MCF 10A (cell line): ENCODE data around the gene COL20A1. TPM values are rescaled to one million over a fixed set of nuclear protein-coding genes. Genes with fewer than 3 reads are reported as not detected.

Source experiments
- BruUV-seq: library from RNA; stranded (reverse); fragments of 400-500 nt; replicated peaks from 2 replicates; lab custom pipeline; 2021; lab: Mats Ljungman, UMichigan
- CTCF ChIA-PET: fragments of 300-600 bp; sonication (Branson Sonifier 250); formaldehyde crosslinking; extraction: SDS; loops from one replicate; lab custom pipeline; 2021; ENCODE audit warnings: antibody characterized with exemption, inconsistent platforms; lab: Yijun Ruan, JAX
- POLR2A ChIA-PET: fragments of 300-600, 350-650 bp; sonication (Branson Sonifier 250); formaldehyde crosslinking; extraction: SDS; loops from one replicate; lab custom pipeline; 2020; ENCODE audit warnings: antibody characterized with exemption, inconsistent platforms; lab: Yijun Ruan, JAX
- DNase-seq: peaks from one replicate; pipeline ENCODE4 v3.0.0-alpha.2; 2018; ENCODE audit not compliant: unreplicated experiment
- H3K27ac Mint-ChIP-seq: one replicate; pipeline ENCODE4 v1.8.0; 2022; ENCODE audit warnings: mild to moderate bottlenecking, low read depth, mixed read lengths; ENCODE audit not compliant: unreplicated experiment
- H3K27me3 Mint-ChIP-seq: one replicate; pipeline ENCODE4 v1.8.0; 2022; ENCODE audit warnings: mixed read lengths; ENCODE audit not compliant: insufficient read depth, unreplicated experiment
- H3K36me3 Mint-ChIP-seq: one replicate; pipeline ENCODE4 v1.8.0; 2022; ENCODE audit warnings: mild to moderate bottlenecking, moderate library complexity, mixed read lengths; ENCODE audit not compliant: insufficient read depth, unreplicated experiment
- H3K4me1 Mint-ChIP-seq: one replicate; pipeline ENCODE4 v1.8.0; 2022; ENCODE audit warnings: mixed read lengths; ENCODE audit not compliant: insufficient read depth, unreplicated experiment
- H3K4me3 Mint-ChIP-seq: one replicate; pipeline ENCODE4 v1.8.0; 2022; ENCODE audit warnings: mild to moderate bottlenecking, moderate library complexity, mixed read lengths; ENCODE audit not compliant: unreplicated experiment
- H3K9me3 Mint-ChIP-seq: one replicate; pipeline ENCODE4 v1.8.0; 2022; ENCODE audit warnings: mixed read lengths; ENCODE audit not compliant: unreplicated experiment
- CTCF ChIP-seq: fragments of 200-600 bp; IDR thresholded peaks from one replicate; pipeline ENCODE4 v1.8.0; 2022; ENCODE audit warnings: antibody characterized with exemption, mild to moderate bottlenecking; ENCODE audit not compliant: unreplicated experiment
- intact Hi-C: fragments of 100-400 bp; cut with micrococcal nuclease; formaldehyde crosslinking; loops from 2 replicates; pipeline ENCODE4 v1.14.1; 2022
- total RNA-seq: library from RNA; stranded (reverse); gene quantifications from 2 replicates; pipeline ENCODE4 v1.2.3, GENCODE V29; 2022

Gene COL20A1
- total RNA-seq, 1 experiment from 2014 or later = 0.14 TPM

GRCh38 chr20:63328026-63328700, 35.2 kb downstream of the COL20A1 start:
- H3K4me1 Mint-ChIP-seq = no peaks in the 10 kb centered on the region
- H3K36me3 Mint-ChIP-seq = no peaks in the 10 kb centered on the region
- CTCF ChIA-PET = interaction anchor here (0.5 kb wide), 1 partner anchor 378 kb away, joined by 3 read pairs; no protein-coding TSS in a partner anchor
- peaks cover 15% of the 10 kb centered on the region for H3K27me3 Mint-ChIP-seq
- POLR2A ChIA-PET = interaction anchor here (0.6 kb wide), 1 partner anchor 10 kb away, joined by 3 read pairs; no protein-coding TSS in a partner anchor
- no TSS peak for BruUV-seq
- DNase-seq = no peak
- H3K27ac Mint-ChIP-seq = no peak overlapping the region
- H3K9me3 Mint-ChIP-seq = peaks cover 9% of the 10 kb centered on the region
- H3K4me3 Mint-ChIP-seq = no peak overlapping the region
- intact Hi-C loops = no loop called here
- TF ChIP-seq CTCF = no peak

GRCh38 chr20:63328718-63329275, 35.8 kb downstream of the COL20A1 start:
- peaks cover 9% of the 10 kb centered on the region for H3K27me3 Mint-ChIP-seq
- intact Hi-C loops = no loop called here
- H3K9me3 Mint-ChIP-seq = peaks cover 9% of the 10 kb centered on the region
- H3K27ac Mint-ChIP-seq = no peak overlapping the region
- no peak for TF ChIP-seq CTCF
- H3K4me3 Mint-ChIP-seq = no peak overlapping the region
- CTCF ChIA-PET = interaction anchor here (0.5 kb wide), 1 partner anchor 216 kb away, joined by 3 read pairs; no protein-coding TSS in a partner anchor
- POLR2A ChIA-PET = no interaction called here
- H3K36me3 Mint-ChIP-seq = no peaks in the 10 kb centered on the region
- H3K4me1 Mint-ChIP-seq = no peaks in the 10 kb centered on the region
- BruUV-seq = no TSS peak
- no peak for DNase-seq

GRCh38 chr20:63329331-63330083, 36.5 kb downstream of the COL20A1 start:
- Mint-ChIP-seq H3K9me3 (peaks cover 9% of the 10 kb centered on the region), H3K4me3 (no peak overlapping the region), H3K27me3 (peaks cover 2% of the 10 kb centered on the region), H3K27ac (no peak overlapping the region), H3K4me1 (no peaks in the 10 kb centered on the region), H3K36me3 (no peaks in the 10 kb centered on the region)
- intact Hi-C loops = no loop called here
- POLR2A ChIA-PET = no interaction called here
- CTCF ChIA-PET = interaction anchor here (0.5 to 0.7 kb wide), 2 partner anchors 14 to 216 kb away, joined by 3 read pairs; no protein-coding TSS in a partner anchor
- no peak for TF ChIP-seq CTCF
- no TSS peak for BruUV-seq
- DNase-seq = no peak
